ENCODE results near the gene MAP3K20.

MAP3K20 gene

GRCh38 chr2:173040729-173041128 is 34.9 kb upstream of the MAP3K20 start:
- in situ Hi-C loops (cut with HindIII; ENCODE audit: low pct_ligation_motif_present, low sequenced_read_pairs): loop anchor here (25.0 kb wide), 1 partner anchor 172 kb away; no protein-coding TSS in a partner anchor
- Histone ChIP-seq H3K27ac (no peak overlapping the region), H3K27me3 (replicated peaks) (no peaks in the 10 kb centered on the region), H3K4me3 (ENCODE audit: low read depth, low read length) (no peak overlapping the region), H3K36me3 (replicated peaks) (no peaks in the 10 kb centered on the region)
- DNase-seq: no peak
- TF ChIP-seq, protein P1, sequence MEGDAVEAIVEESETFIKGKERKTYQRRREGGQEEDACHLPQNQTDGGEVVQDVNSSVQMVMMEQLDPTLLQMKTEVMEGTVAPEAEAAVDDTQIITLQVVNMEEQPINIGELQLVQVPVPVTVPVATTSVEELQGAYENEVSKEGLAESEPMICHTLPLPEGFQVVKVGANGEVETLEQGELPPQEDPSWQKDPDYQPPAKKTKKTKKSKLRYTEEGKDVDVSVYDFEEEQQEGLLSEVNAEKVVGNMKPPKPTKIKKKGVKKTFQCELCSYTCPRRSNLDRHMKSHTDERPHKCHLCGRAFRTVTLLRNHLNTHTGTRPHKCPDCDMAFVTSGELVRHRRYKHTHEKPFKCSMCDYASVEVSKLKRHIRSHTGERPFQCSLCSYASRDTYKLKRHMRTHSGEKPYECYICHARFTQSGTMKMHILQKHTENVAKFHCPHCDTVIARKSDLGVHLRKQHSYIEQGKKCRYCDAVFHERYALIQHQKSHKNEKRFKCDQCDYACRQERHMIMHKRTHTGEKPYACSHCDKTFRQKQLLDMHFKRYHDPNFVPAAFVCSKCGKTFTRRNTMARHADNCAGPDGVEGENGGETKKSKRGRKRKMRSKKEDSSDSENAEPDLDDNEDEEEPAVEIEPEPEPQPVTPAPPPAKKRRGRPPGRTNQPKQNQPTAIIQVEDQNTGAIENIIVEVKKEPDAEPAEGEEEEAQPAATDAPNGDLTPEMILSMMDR (IDR thresholded peaks at IDR 0.05; ENCODE audit: low read depth, low read length, missing control alignments): no peak

- H3K36me3 ChIP-seq (replicated peaks): no peaks in the 10 kb centered on the region
- H3K4me3 ChIP-seq (ENCODE audit: low read depth, low read length): no peak overlapping the region
- TF ChIP-seq, protein P1 (IDR thresholded peaks at IDR 0.05; ENCODE audit: low read depth, low read length, missing control alignments): no peak
- no peak overlapping the region for H3K27ac ChIP-seq
- in situ Hi-C loops (cut with HindIII; ENCODE audit: low pct_ligation_motif_present, low sequenced_read_pairs): loop anchor here (25.0 kb wide), 1 partner anchor 169 kb away; no protein-coding TSS in a partner anchor
- DNase-seq: no peak
- no peaks in the 10 kb centered on the region for H3K27me3 ChIP-seq (replicated peaks)
These were observed 32.2 kb upstream of the MAP3K20 start for GRCh38 chr2:173043476-173043875.

GRCh38 chr2:173043897-173044519 is 31.6 kb upstream of the MAP3K20 start:
- Histone ChIP-seq H3K27me3 (replicated peaks) (no peaks in the 10 kb centered on the region), H3K27ac (no peak overlapping the region), H3K36me3 (replicated peaks) (no peaks in the 10 kb centered on the region), H3K4me3 (ENCODE audit: low read depth, low read length) (no peak overlapping the region)
- TF ChIP-seq, protein P1 (IDR thresholded peaks at IDR 0.05; ENCODE audit: low read depth, low read length, missing control alignments): no peak
- in situ Hi-C loops (cut with HindIII; ENCODE audit: low pct_ligation_motif_present, low sequenced_read_pairs): loop anchor here (25.0 kb wide), 1 partner anchor 168 kb away; no protein-coding TSS in a partner anchor
- DNase-seq: no peak

DNA sequence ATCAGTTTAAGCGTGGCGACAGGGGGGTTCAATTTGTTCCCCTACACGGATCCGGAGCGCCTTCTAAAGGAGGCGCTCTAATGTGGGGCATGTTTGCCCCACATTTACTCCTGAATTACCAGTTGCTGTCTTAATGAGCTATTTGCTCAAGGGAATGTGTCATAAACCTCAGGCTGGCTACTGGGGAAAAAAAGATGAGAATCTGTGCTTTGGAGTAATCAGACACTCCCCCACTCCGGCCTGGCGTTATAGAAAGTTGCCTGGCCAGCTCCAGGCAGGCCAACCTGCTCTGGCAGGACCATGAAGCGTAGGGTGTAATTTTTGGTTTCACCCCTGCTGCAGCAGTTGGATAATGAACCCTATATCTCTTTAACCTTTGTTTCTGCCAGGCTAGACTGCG is 31.0 kb upstream of the MAP3K20 start:
- DNase-seq: no peak
- in situ Hi-C loops (cut with HindIII; ENCODE audit: low pct_ligation_motif_present, low sequenced_read_pairs): loop anchor here (25.0 kb wide), 1 partner anchor 168 kb away; no protein-coding TSS in a partner anchor
- no peak overlapping the region for H3K27ac ChIP-seq
- no peak overlapping the region for H3K4me3 ChIP-seq (ENCODE audit: low read depth, low read length)
- no peaks in the 10 kb centered on the region for H3K36me3 ChIP-seq (replicated peaks)
- TF ChIP-seq, protein P1 (IDR thresholded peaks at IDR 0.05; ENCODE audit: low read depth, low read length, missing control alignments): no peak
- no peaks in the 10 kb centered on the region for H3K27me3 ChIP-seq (replicated peaks)

GRCh38 chr2:173045181-173045580 is 30.5 kb upstream of the MAP3K20 start:
- Histone ChIP-seq H3K27me3 (replicated peaks) (no peaks in the 10 kb centered on the region), H3K36me3 (replicated peaks) (no peaks in the 10 kb centered on the region), H3K4me3 (ENCODE audit: low read depth, low read length) (no peak overlapping the region), H3K27ac (no peak overlapping the region)
- DNase-seq: no peak
- TF ChIP-seq, protein P1 (IDR thresholded peaks at IDR 0.05; ENCODE audit: low read depth, low read length, missing control alignments): no peak
- in situ Hi-C loops (cut with HindIII; ENCODE audit: low pct_ligation_motif_present, low sequenced_read_pairs): loop anchor here (25.0 kb wide), 1 partner anchor 167 kb away; no protein-coding TSS in a partner anchor

Measured in brain microvascular endothelial cell (primary cell).